Ishikawa (cell line): ENCODE results near the gene AMN1.
"Not testable (repeated sequence)": the region's sequence is repeated elsewhere in the genome, so short reads cannot be mapped to it uniquely, and the experiment has no call there.

Experiments
- EGR1 ChIP-seq: IDR thresholded peaks from 2 replicates; pipeline ENCODE4 v1.6.1; 2012
- REST ChIP-seq: IDR thresholded peaks from 2 replicates; pipeline ENCODE4 v1.6.1; 2012; ENCODE audit warnings: low read depth, mild to moderate bottlenecking

GRCh38 chr12:31733549-31734432 lies 5.0 kb upstream of the AMN1 start:
- TF ChIP-seq EGR1 = peak; percentile 39; the same call in 1 of the 2 replicates
- not testable (repeated sequence) for TF ChIP-seq REST
